ENCODE results near the gene OR7C2. TPM values are rescaled to one million over a fixed set of nuclear protein-coding genes. Genes with fewer than 3 reads are reported as not detected.

Gene OR7C2
- total RNA-seq, 1 experiment from 2014 or later: not detected

DNA sequence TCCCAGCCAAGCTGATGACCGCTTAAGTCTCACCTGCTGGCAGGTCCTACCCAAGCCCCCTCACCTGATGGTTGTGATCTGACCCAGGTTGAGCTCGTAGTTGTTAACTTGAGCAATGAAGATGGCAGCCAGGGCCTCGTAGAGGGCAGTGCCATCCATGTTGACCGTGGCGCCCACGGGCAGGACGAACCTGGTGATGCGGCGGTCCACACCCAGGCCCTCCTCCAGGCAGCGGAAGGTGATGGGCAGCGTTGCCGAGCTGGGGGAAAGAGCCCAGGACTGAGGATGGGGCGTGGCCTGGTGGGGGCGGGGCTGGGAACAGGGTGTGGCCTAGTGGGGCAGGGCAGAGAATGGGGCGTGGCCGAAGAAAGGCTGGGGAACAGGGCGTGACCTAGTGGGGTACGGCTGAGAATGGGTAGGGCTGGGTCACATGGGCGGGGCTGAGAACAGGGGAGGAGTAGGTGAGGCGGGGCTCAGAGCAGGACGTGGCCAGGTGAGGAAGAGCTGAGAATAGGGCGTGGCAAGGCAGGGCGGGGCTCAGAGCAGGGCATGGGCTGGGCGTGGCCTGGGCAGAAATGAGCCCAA is 12.9 kb downstream of the OR7C2 start:
- CTCF ChIA-PET: no interaction called here
- POLR2A ChIA-PET (ENCODE audit: low non-redundant PET): no interaction called here
- Histone ChIP-seq H3K4me1 (ENCODE audit: insufficient read depth, low read length, poor library complexity, severe bottlenecking) (no peaks in the 10 kb centered on the region), H3K27me3 (replicated peaks; ENCODE audit: insufficient read depth, low read depth, low read length, poor library complexity) (peaks cover 5% of the 10 kb centered on the region), H3K4me3 (ENCODE audit: low read depth, low read length, poor library complexity, severe bottlenecking) (no peak overlapping the region), H3K36me3 (ENCODE audit: insufficient read depth, low read length, poor library complexity, severe bottlenecking) (no peaks in the 10 kb centered on the region), H3K9me3 (ENCODE audit: low read depth, low read length, poor library complexity, severe bottlenecking) (no peaks in the 10 kb centered on the region), H3K27ac (ENCODE audit: low read depth, low read length, poor library complexity, severe bottlenecking) (no peak overlapping the region)
- intact Hi-C loops (cut with micrococcal nuclease; ENCODE audit: unreplicated experiment): no loop called here
- TF ChIP-seq EZH2 (IDR thresholded peaks at IDR 0.05; ENCODE audit: borderline replicate concordance, low read depth, low read length, poor library complexity, severe bottlenecking): no peak
- TF ChIP-seq, protein P1, sequence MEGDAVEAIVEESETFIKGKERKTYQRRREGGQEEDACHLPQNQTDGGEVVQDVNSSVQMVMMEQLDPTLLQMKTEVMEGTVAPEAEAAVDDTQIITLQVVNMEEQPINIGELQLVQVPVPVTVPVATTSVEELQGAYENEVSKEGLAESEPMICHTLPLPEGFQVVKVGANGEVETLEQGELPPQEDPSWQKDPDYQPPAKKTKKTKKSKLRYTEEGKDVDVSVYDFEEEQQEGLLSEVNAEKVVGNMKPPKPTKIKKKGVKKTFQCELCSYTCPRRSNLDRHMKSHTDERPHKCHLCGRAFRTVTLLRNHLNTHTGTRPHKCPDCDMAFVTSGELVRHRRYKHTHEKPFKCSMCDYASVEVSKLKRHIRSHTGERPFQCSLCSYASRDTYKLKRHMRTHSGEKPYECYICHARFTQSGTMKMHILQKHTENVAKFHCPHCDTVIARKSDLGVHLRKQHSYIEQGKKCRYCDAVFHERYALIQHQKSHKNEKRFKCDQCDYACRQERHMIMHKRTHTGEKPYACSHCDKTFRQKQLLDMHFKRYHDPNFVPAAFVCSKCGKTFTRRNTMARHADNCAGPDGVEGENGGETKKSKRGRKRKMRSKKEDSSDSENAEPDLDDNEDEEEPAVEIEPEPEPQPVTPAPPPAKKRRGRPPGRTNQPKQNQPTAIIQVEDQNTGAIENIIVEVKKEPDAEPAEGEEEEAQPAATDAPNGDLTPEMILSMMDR (conservative IDR thresholded peaks at IDR 0.05; ENCODE audit: low read depth, low read length): no peak
- DNase-seq (ENCODE audit: low spot score): no peak
- no TSS peak for BruUV-seq (replicated peaks)

DNA sequence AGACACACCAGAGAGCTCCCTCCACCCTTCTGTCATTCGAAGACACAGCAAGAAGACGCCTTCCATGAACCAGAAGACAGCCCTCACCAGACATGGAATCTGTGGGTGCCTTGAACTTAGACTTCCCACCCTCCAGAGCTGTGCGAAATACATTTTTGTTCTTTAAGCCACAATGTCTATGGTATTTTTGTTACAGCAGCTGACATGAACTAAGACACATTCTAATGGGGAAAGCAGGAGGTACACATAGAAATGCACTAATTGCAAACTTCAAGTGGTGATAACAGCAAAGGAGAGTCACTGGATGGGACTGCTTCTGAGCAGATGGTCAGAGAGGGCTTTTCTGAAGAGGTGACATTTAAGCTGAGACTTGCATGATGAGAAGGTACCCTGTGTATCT is 16.2 kb downstream of the OR7C2 start:
- ChIA-PET CTCF (interaction anchor here (0.6 kb wide), 1 partner anchor 39 kb away, joined by 3 read pairs; no protein-coding TSS in a partner anchor), POLR2A (ENCODE audit: low non-redundant PET) (no interaction called here)
- DNase-seq (ENCODE audit: low spot score): no peak
- intact Hi-C loops (cut with micrococcal nuclease; ENCODE audit: unreplicated experiment): no loop called here
- Histone ChIP-seq H3K4me1 (ENCODE audit: insufficient read depth, low read length, poor library complexity, severe bottlenecking) (no peaks in the 10 kb centered on the region), H3K27me3 (replicated peaks; ENCODE audit: insufficient read depth, low read depth, low read length, poor library complexity) (peaks cover 5% of the 10 kb centered on the region), H3K9me3 (ENCODE audit: low read depth, low read length, poor library complexity, severe bottlenecking) (no peaks in the 10 kb centered on the region), H3K36me3 (ENCODE audit: insufficient read depth, low read length, poor library complexity, severe bottlenecking) (no peaks in the 10 kb centered on the region), H3K27ac (ENCODE audit: low read depth, low read length, poor library complexity, severe bottlenecking) (no peak overlapping the region), H3K4me3 (ENCODE audit: low read depth, low read length, poor library complexity, severe bottlenecking) (no peak overlapping the region)
- no TSS peak for BruUV-seq (replicated peaks)
- TF ChIP-seq EZH2 (IDR thresholded peaks at IDR 0.05; ENCODE audit: borderline replicate concordance, low read depth, low read length, poor library complexity, severe bottlenecking): no peak
- TF ChIP-seq, protein P1 (conservative IDR thresholded peaks at IDR 0.05; ENCODE audit: low read depth, low read length): no peak

DNA sequence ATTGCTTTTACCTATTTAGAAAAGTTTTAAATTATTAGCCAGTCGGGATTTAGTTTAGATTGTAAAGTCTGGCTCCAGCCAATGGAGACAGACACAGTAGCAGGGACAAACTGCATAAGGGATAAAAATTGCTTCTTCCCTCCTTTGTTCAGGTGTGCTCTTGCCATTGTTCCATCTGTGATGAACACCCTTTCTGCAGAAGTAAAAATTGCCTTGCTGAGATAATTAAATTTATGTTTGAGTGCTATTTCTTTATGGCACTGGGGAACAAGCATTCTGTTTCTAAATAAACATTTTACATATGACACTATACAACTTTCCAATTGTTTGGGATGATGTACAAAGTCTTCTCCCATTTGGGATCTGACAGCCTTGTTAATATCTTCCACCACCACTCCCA is 18.0 kb downstream of the OR7C2 start:
- Histone ChIP-seq H3K27ac (ENCODE audit: low read depth, low read length, poor library complexity, severe bottlenecking) (no peak overlapping the region), H3K27me3 (replicated peaks; ENCODE audit: insufficient read depth, low read depth, low read length, poor library complexity) (no peaks in the 10 kb centered on the region), H3K4me3 (ENCODE audit: low read depth, low read length, poor library complexity, severe bottlenecking) (no peak overlapping the region), H3K9me3 (ENCODE audit: low read depth, low read length, poor library complexity, severe bottlenecking) (no peaks in the 10 kb centered on the region), H3K4me1 (ENCODE audit: insufficient read depth, low read length, poor library complexity, severe bottlenecking) (no peaks in the 10 kb centered on the region), H3K36me3 (ENCODE audit: insufficient read depth, low read length, poor library complexity, severe bottlenecking) (no peaks in the 10 kb centered on the region)
- ChIA-PET CTCF (no interaction called here), POLR2A (ENCODE audit: low non-redundant PET) (no interaction called here)
- no TSS peak for BruUV-seq (replicated peaks)
- intact Hi-C loops (cut with micrococcal nuclease; ENCODE audit: unreplicated experiment): no loop called here
- DNase-seq (ENCODE audit: low spot score): no peak
- no peak for TF ChIP-seq EZH2 (IDR thresholded peaks at IDR 0.05; ENCODE audit: borderline replicate concordance, low read depth, low read length, poor library complexity, severe bottlenecking)
- TF ChIP-seq, protein P1 (conservative IDR thresholded peaks at IDR 0.05; ENCODE audit: low read depth, low read length): no peak
